Measurements from ENCODE around the gene EYA4.

DNA sequence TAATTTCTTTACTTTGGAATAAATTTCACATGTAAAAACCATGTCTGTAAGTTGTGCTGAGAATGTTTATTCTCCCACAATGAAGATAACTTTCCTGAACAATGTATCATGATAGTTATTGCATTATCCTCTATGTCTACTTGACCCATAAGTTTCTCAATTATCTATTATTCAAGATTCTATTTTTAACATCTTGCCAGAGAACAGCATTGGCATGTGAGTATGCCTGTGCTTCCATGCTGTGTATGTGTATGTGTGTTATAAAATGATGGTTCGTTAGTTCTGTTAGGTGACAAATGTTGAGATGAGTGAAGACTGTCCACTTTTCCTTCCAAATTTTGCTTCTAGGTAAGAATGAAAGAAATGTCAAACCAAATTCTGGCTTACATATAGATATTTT, 111.9 kb downstream of the EYA4 start:
- TF ChIP-seq, protein P1, sequence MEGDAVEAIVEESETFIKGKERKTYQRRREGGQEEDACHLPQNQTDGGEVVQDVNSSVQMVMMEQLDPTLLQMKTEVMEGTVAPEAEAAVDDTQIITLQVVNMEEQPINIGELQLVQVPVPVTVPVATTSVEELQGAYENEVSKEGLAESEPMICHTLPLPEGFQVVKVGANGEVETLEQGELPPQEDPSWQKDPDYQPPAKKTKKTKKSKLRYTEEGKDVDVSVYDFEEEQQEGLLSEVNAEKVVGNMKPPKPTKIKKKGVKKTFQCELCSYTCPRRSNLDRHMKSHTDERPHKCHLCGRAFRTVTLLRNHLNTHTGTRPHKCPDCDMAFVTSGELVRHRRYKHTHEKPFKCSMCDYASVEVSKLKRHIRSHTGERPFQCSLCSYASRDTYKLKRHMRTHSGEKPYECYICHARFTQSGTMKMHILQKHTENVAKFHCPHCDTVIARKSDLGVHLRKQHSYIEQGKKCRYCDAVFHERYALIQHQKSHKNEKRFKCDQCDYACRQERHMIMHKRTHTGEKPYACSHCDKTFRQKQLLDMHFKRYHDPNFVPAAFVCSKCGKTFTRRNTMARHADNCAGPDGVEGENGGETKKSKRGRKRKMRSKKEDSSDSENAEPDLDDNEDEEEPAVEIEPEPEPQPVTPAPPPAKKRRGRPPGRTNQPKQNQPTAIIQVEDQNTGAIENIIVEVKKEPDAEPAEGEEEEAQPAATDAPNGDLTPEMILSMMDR (IDR thresholded peaks at IDR 0.05): no peak
- no peak for TF ChIP-seq POLR2A (IDR thresholded peaks at IDR 0.05)

Measured in esophagus squamous epithelium (tissue), 4 donors.